DOHH2 (cell line): ENCODE results near the gene DNAAF9.

Source experiments
- H3F3A ChIP-seq: fragments of 200-600 bp; sonication (generic), shearing (Covaris generic); 2 replicates; pipeline ENCODE4 v1.6.0; 2016; ENCODE audit warnings: antibody characterized with exemption, mild to moderate bottlenecking; ENCODE audit not compliant: control insufficient read depth, insufficient read depth
- H3K27ac ChIP-seq: fragments of 200-600 bp; sonication (generic); 2 replicates; pipeline ENCODE4 v1.5.1; 2014; ENCODE audit warnings: low read depth, mild to moderate bottlenecking, low read length, moderate library complexity
- H3K27me3 ChIP-seq: fragments of 200-600 bp; sonication (generic); 2 replicates; pipeline ENCODE4 v1.6.1; 2014; ENCODE audit warnings: mild to moderate bottlenecking, low read length, mixed read lengths; ENCODE audit not compliant: control insufficient read depth
- H3K36me3 ChIP-seq: fragments of 200-600 bp; sonication (generic); 2 replicates; pipeline ENCODE4 v1.6.1; 2014; ENCODE audit warnings: mild to moderate bottlenecking, low read length, moderate library complexity, mixed read lengths; ENCODE audit not compliant: control insufficient read depth
- H3K4me1 ChIP-seq: fragments of 200-600 bp; sonication (generic); 2 replicates; pipeline ENCODE4 v1.6.1; 2014; ENCODE audit warnings: mild to moderate bottlenecking, low read length, mixed read lengths; ENCODE audit not compliant: control insufficient read depth
- H3K4me2 ChIP-seq: fragments of 200-600 bp; sonication (generic); 2 replicates; pipeline ENCODE4 v1.6.0; 2014; ENCODE audit warnings: mild to moderate bottlenecking, low read length, moderate library complexity
- H3K4me3 ChIP-seq: fragments of 200-600 bp; sonication (generic); 2 replicates; pipeline ENCODE4 v1.5.1; 2014; ENCODE audit warnings: mild to moderate bottlenecking, low read length, mixed read lengths
- H3K79me2 ChIP-seq: fragments of 200-600 bp; sonication (generic); 2 replicates; pipeline ENCODE4 v1.6.1; 2014; ENCODE audit warnings: mild to moderate bottlenecking, low read length, mixed read lengths; ENCODE audit not compliant: control insufficient read depth
- H3K9me2 ChIP-seq: fragments of 200-600 bp; sonication (generic); replicated peaks from 2 replicates; pipeline ENCODE4 v1.6.1; 2014; ENCODE audit warnings: mild to moderate bottlenecking, low read length, mixed read lengths; ENCODE audit not compliant: control insufficient read depth
- H3K9me3 ChIP-seq: fragments of 200-600 bp; sonication (generic); 2 replicates; pipeline ENCODE4 v1.6.1; 2014; ENCODE audit warnings: antibody characterized with exemption, low read length, mixed read lengths; ENCODE audit not compliant: control insufficient read depth, insufficient read depth
- H4K20me1 ChIP-seq: fragments of 200-600 bp; sonication (generic); 2 replicates; pipeline ENCODE4 v1.6.0; 2014; ENCODE audit warnings: low read depth, mild to moderate bottlenecking, antibody characterized with exemption, low read length, moderate library complexity; ENCODE audit not compliant: control insufficient read depth, insufficient read depth
- CTCF ChIP-seq: fragments of 200-600 bp; sonication (generic); IDR thresholded peaks from one replicate; pipeline ENCODE4 v1.5.1; 2014; ENCODE audit warnings: antibody characterized with exemption, mild to moderate bottlenecking, low read depth, low read length; ENCODE audit not compliant: poor library complexity, severe bottlenecking
- EZH2phosphoT487 ChIP-seq: fragments of 200-600 bp; sonication (generic); IDR thresholded peaks from 2 replicates; pipeline ENCODE4 v1.6.1; 2017; ENCODE audit warnings: borderline replicate concordance, mild to moderate bottlenecking, antibody characterized with exemption, low read length, moderate library complexity, mixed read lengths

Gene DNAAF9

GRCh38 chr20:3403741-3404140 lies 3.7 kb downstream of the DNAAF9 start:
- no peak overlapping the region for H3K4me3 ChIP-seq
- peaks cover 54% of the 10 kb centered on the region for H3K27me3 ChIP-seq
- H3K79me2 ChIP-seq, result no peaks in the 10 kb centered on the region
- H3K4me1 ChIP-seq, result peaks cover 7% of the 10 kb centered on the region; the same call in 1 of the 2 replicates
- no peaks in the 10 kb centered on the region for H3K36me3 ChIP-seq
- no peaks in the 10 kb centered on the region for H3K9me3 ChIP-seq
- no peaks in the 10 kb centered on the region for H3F3A ChIP-seq
- no peaks in the 10 kb centered on the region for H4K20me1 ChIP-seq
- TF ChIP-seq CTCF (no peak), EZH2phosphoT487 (no peak)
- H3K9me2 ChIP-seq, result no peaks in the 10 kb centered on the region
- H3K4me2 ChIP-seq, result no peak overlapping the region
- H3K27ac ChIP-seq, result no peak overlapping the region

GRCh38 chr20:3402453-3402852 lies 5.0 kb downstream of the DNAAF9 start:
- Histone ChIP-seq H3K4me2 (no peak overlapping the region), H3K9me3 (no peaks in the 10 kb centered on the region), H4K20me1 (no peaks in the 10 kb centered on the region), H3K79me2 (no peaks in the 10 kb centered on the region), H3K4me3 (no peak overlapping the region), H3K4me1 (no peaks in the 10 kb centered on the region), H3K27me3 (peaks cover 49% of the 10 kb centered on the region), H3K27ac (no peak overlapping the region), H3K9me2 (no peaks in the 10 kb centered on the region), H3F3A (no peaks in the 10 kb centered on the region), H3K36me3 (no peaks in the 10 kb centered on the region)
- TF ChIP-seq EZH2phosphoT487 (no peak), CTCF (no peak)

- H3K27me3 ChIP-seq, result peaks cover 31% of the 10 kb centered on the region
- TF ChIP-seq EZH2phosphoT487, result no peak
- no peak for TF ChIP-seq CTCF
Measured at GRCh38 chr20:3400260-3401155, 7.0 kb downstream of the DNAAF9 start.

More at GRCh38 chr20:3400260-3401155, 7.0 kb downstream of the DNAAF9 start:
- Histone ChIP-seq H3F3A (no peaks in the 10 kb centered on the region), H3K4me1 (no peaks in the 10 kb centered on the region), H4K20me1 (no peaks in the 10 kb centered on the region), H3K4me2 (no peak overlapping the region), H3K4me3 (no peak overlapping the region), H3K9me2 (no peaks in the 10 kb centered on the region), H3K9me3 (no peaks in the 10 kb centered on the region), H3K79me2 (no peaks in the 10 kb centered on the region), H3K27ac (no peak overlapping the region), H3K36me3 (no peaks in the 10 kb centered on the region)
